HG03558 (cell line): ENCODE results near the gene PDS5B.

Experiments
- ATAC-seq: cut with Tn5 transposase; IDR thresholded peaks from one replicate; pipeline ENCODE4 v1.9.1; 2021; ENCODE audit warnings: moderate number of reproducible peaks; ENCODE audit not compliant: unreplicated experiment; ENCODE audit errors: extremely low read depth

PDS5B gene

GRCh38 chr13:32639502-32640105 is 53.4 kb downstream of the PDS5B start:
- peak; percentile 52 for ATAC-seq

GRCh38 chr13:32642316-32642715 is 56.1 kb downstream of the PDS5B start:
- no peak for ATAC-seq

GRCh38 chr13:32642858-32643257 is 56.6 kb downstream of the PDS5B start:
- no peak for ATAC-seq

GRCh38 chr13:32645854-32646253 is 59.6 kb downstream of the PDS5B start:
- no peak for ATAC-seq

GRCh38 chr13:32647926-32648325 is 61.7 kb downstream of the PDS5B start:
- no peak for ATAC-seq

- peak; percentile 46 for ATAC-seq
These were observed 64.6 kb downstream of the PDS5B start for GRCh38 chr13:32650705-32651311.

- no peak for ATAC-seq
These were observed 71.1 kb downstream of the PDS5B start for GRCh38 chr13:32657309-32657708.

- no peak for ATAC-seq
These were observed 73.5 kb downstream of the PDS5B start for GRCh38 chr13:32659736-32660135.

- no peak for ATAC-seq
These were observed 74.0 kb downstream of the PDS5B start for GRCh38 chr13:32660227-32660626.

GRCh38 chr13:32661685-32662084 is 75.4 kb downstream of the PDS5B start:
- ATAC-seq, result no peak

GRCh38 chr13:32663660-32664059 is 77.4 kb downstream of the PDS5B start:
- no peak for ATAC-seq

- ATAC-seq, result no peak
These were observed 80.8 kb downstream of the PDS5B start for GRCh38 chr13:32666990-32667571.

GRCh38 chr13:32669030-32669646 is 82.9 kb downstream of the PDS5B start:
- no peak for ATAC-seq

GRCh38 chr13:32674503-32674902 is 88.3 kb downstream of the PDS5B start:
- ATAC-seq, result no peak

- ATAC-seq, result no peak
These were observed 90.0 kb downstream of the PDS5B start for GRCh38 chr13:32676242-32676641.

GRCh38 chr13:32682130-32682529 is 95.9 kb downstream of the PDS5B start:
- no peak for ATAC-seq

GRCh38 chr13:32682740-32683139 is 96.5 kb downstream of the PDS5B start:
- ATAC-seq, result no peak

GRCh38 chr13:32687275-32687674 is 101.0 kb downstream of the PDS5B start:
- ATAC-seq, result no peak

GRCh38 chr13:32695602-32696250 is 109.5 kb downstream of the PDS5B start:
- no peak for ATAC-seq

GRCh38 chr13:32707471-32707870 is 121.2 kb downstream of the PDS5B start:
- no peak for ATAC-seq

- ATAC-seq, result no peak
These were observed 127.1 kb downstream of the PDS5B start for GRCh38 chr13:32713397-32713796.
